Heart left ventricle (tissue), 16 donors: ENCODE data around the gene NUP58. TPM values are rescaled to one million over a fixed set of nuclear protein-coding genes. Genes with fewer than 3 reads are reported as not detected.
A peak's percentile ranks its signal among the peaks of the same experiment; 100 is the strongest.

Source experiments
- ATAC-seq, 4 donors: fragments of 200-7000 bp; cut with Tn5 transposase; one replicate each; pipeline ENCODE4 v1.9.1; 2020 to 2022; ENCODE audit warnings: moderate library complexity in 4 of 4, mild to moderate bottlenecking in 3 of 4, moderate number of reproducible peaks in 1 of 4
- DNase-seq, 5 donors: peaks; one replicate each; pipeline ENCODE4 v3.0.0-alpha.2; 2020
- H3K27ac ChIP-seq, 12 donors: fragments of 200-600 bp; sonication (generic) in 4 of 12; one replicate each; pipeline versions ENCODE4 v1.5.0 to v1.8.0; 2016 to 2022; ENCODE audit warnings: mild to moderate bottlenecking in 2 of 12
- H3K27me3 ChIP-seq, 9 donors: fragments of 200-600 bp; sonication (generic) in 2 of 9; one replicate each; pipeline versions ENCODE4 v1.5.1 to v1.8.0; 2016 to 2022; ENCODE audit warnings: mild to moderate bottlenecking in 3 of 9
- H3K36me3 ChIP-seq, 9 donors: fragments of 200-600 bp; sonication (generic) in 2 of 9; one replicate each; pipeline versions ENCODE4 v1.5.0 to v1.8.0; 2018 to 2022; ENCODE audit warnings: mild to moderate bottlenecking in 2 of 9
- H3K4me1 ChIP-seq, 12 donors: fragments of 200-600 bp; sonication (generic) in 4 of 12; one replicate each; pipeline versions ENCODE4 v1.5.0 to v1.8.0; 2016 to 2022; ENCODE audit warnings: mild to moderate bottlenecking in 3 of 12
- H3K4me3 ChIP-seq, 12 donors: fragments of 200-600 bp; sonication (generic) in 4 of 12; one replicate each; pipeline versions ENCODE4 v1.5.0 to v1.8.0; 2017 to 2022; ENCODE audit warnings: mild to moderate bottlenecking in 9 of 12, moderate library complexity in 4 of 12
- H3K9me3 ChIP-seq, 12 donors: fragments of 200-600 bp; sonication (generic) in 4 of 12; one replicate each; pipeline versions ENCODE4 v1.5.0 to v1.8.0; 2016 to 2022; ENCODE audit warnings: mild to moderate bottlenecking in 1 of 12
- POLR2A ChIP-seq, 2 donors: fragments of 450-650 bp; IDR thresholded peaks; one replicate each; pipeline ENCODE4 v1.6.1; 2017; ENCODE audit warnings: antibody characterized with exemption in 2 of 2, mild to moderate bottlenecking in 2 of 2, moderate library complexity in 2 of 2
- WGBS, 4 donors: extraction: QIAGEN DNeasy Blood & Tissue Kit in 2 of 4; methylation state at CpG; one replicate each; pipeline versions ENCODE4 v1.1.5 to v1.1.7; 2013 to 2018; 5-methylcytosine and 5-hydroxymethylcytosine counted together
- intact Hi-C, 10 donors: fragments of 100-400 bp; cut with DNase I; formaldehyde crosslinking; loops; one replicate each; pipeline versions ENCODE4 v1.11.1 to v1.14.2; 2022
- polyA plus RNA-seq, 2 donors: library from polyadenylated mRNA; stranded (reverse); fragments of 200-250 nt; gene quantifications; one replicate each; pipeline ENCODE4 v1.2.3, GENCODE V29; 2013
- total RNA-seq, 9 donors: library from RNA; depleted of rRNA in 2 of 9; stranded (reverse); fragments of >200 nt in 2 of 9; fragmentation: NEBNext Ultra II Directional in 3 of 9; extraction: Animal tissue kit (Norgen Biotek cat#: 25700) in 3 of 9; gene quantifications; one replicate each; pipeline versions ENCODE4 v1.1.0 to v1.2.4, GENCODE V29; 2016 to 2023
- TF ChIP-seq, protein P1 (sequence below), 12 donors: fragments of 200-600 bp; sonication (generic) in 4 of 12; IDR thresholded peaks; one replicate each; pipeline versions ENCODE4 v1.5.0 to v1.8.0; 2018 to 2022; ENCODE audit warnings: antibody characterized with exemption in 12 of 12, mild to moderate bottlenecking in 5 of 12
- donor health status: ischemic (EF 13 %, LVEDD 7.1; RV severe dilation, severe dysfunction).
- donor health status: healthy with polysubstance abuse.
- donor health status: DM: no; HTN: yes; CAD: no.
- donor health status: DM: no; HTN: no; CAD: no.
- donor health status: ischemic (EF 25% LVEDD 6.9; RV normal size, moderate dysfunction).
- donor health status: ischemic (EF 25% LVEDD 5.7; RV mildly dilated, moderate dysfunction).
- donor health status: healthy.
- donor health status: DM: yes; HTN: yes; CAD: no.
- donor health status: ischemic (EF 35%, LVEDD 5.7; RV mildly dilated, moderate dysfunction).
- donor health status: nonischemic (EF 11% LVEDD 7.7; RV severe dilation, severe dysfunction).
- donor health status: DM: yes; HTN: yes; CAD: no.
- donor health status: PGD.
- donor health status: ischemic (EF 29% LVEDD 5.4; RV normal size, mild dysfunction).
- donor health status: nonischemic (EF 23%, LVEDD 6.1; RV moderate dilation, normal function).

The NUP58 gene
- total and polyA plus RNA-seq, 11 donors: 7.0 to 39.1 (median 24.2) TPM

DNA sequence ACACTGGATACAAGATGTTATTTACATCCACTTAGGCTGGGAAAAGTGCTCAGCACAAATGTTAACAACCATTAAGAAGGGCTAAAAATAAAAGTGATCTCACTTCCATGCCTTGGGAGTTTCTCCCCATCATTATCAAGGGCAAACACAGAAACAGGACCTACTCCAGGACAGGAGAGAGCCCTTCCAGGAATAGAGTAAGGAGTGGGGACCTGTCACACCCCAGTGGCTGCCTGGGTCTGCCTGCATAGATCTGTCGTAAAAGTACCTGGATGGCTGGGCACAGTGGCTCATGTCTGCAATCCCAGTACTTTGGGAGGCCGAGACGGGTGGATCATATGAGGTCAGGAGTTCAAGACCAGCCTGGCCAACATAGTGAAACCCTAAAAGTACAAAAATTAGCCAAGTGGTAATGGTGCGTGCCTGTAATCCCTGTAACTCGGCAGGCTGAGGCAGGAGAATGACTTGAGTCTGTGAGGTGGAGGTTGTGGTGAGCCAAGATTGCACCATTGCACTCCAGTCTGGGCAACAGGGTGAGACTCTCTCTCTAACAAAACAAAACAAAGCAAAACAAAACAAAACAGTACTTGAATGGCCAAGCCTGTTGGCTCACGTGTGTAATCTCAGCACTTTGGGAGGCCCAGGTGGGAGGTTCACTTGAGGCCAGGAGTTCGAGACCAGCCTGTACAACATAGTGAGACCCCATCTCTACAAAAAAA is 76.0 kb downstream of the NUP58 start:
- Histone ChIP-seq H3K9me3 (no peaks in the 10 kb centered on the region), H3K4me3 (no peak overlapping the region), H3K27me3 (peaks cover 5 to 40% (median 32%) of the 10 kb centered on the region in 9 donors), H3K36me3 (no peaks in the 10 kb centered on the region), H3K4me1 (peaks cover 0 to 4% (median 0%) of the 10 kb centered on the region in 12 donors), H3K27ac (no peak overlapping the region)
- 76 to 88% (median 84%) methylated on average over 7 of the region's 7 CpGs for WGBS, 4 donors
- TF ChIP-seq, protein P1, sequence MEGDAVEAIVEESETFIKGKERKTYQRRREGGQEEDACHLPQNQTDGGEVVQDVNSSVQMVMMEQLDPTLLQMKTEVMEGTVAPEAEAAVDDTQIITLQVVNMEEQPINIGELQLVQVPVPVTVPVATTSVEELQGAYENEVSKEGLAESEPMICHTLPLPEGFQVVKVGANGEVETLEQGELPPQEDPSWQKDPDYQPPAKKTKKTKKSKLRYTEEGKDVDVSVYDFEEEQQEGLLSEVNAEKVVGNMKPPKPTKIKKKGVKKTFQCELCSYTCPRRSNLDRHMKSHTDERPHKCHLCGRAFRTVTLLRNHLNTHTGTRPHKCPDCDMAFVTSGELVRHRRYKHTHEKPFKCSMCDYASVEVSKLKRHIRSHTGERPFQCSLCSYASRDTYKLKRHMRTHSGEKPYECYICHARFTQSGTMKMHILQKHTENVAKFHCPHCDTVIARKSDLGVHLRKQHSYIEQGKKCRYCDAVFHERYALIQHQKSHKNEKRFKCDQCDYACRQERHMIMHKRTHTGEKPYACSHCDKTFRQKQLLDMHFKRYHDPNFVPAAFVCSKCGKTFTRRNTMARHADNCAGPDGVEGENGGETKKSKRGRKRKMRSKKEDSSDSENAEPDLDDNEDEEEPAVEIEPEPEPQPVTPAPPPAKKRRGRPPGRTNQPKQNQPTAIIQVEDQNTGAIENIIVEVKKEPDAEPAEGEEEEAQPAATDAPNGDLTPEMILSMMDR (IDR thresholded peaks at IDR 0.05): no peak
- no peak for TF ChIP-seq POLR2A (IDR thresholded peaks at IDR 0.05)
- ATAC-seq (peak in 1 of 4 donors; percentile 28), DNase-seq (no peak)
- intact Hi-C loops: loop anchor here in 4 of 10 donors (5.0 to 10.0 kb wide), 2 partner anchors 143 to 145 kb away; no protein-coding TSS in a partner anchor

DNA sequence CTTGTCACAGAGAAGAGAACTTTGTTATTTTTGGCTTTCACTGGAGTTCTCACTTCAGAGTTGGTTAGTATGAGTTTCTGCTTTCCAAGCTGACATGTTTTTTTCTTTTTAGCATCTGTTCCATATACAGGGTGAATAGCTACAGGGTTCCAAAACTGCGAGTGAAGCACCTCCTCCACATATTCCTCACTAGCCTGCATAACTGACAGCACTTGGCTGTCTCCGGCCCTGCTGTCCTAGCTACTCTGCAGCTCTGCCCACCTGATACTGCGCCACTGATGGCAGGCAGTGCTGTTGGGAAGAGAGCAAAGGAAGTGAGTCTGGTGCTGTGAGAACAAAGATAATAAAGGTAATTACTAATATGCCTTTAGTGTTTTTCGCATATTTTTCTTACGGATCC is 77.1 kb downstream of the NUP58 start:
- no peaks in the 10 kb centered on the region for H3K4me1 ChIP-seq
- no peaks in the 10 kb centered on the region for H3K36me3 ChIP-seq
- TF ChIP-seq, protein P1 (IDR thresholded peaks at IDR 0.05): no peak
- no peak for TF ChIP-seq POLR2A (IDR thresholded peaks at IDR 0.05)
- no peaks in the 10 kb centered on the region for H3K9me3 ChIP-seq
- WGBS, 4 donors: 59 to 70% (median 67%) methylated on average over 5 of the region's 5 CpGs
- intact Hi-C loops: loop anchor here in 4 of 10 donors (5.0 to 10.0 kb wide), 2 partner anchors 144 to 146 kb away; no protein-coding TSS in a partner anchor
- no peak overlapping the region for H3K4me3 ChIP-seq
- DNase-seq (peak in 1 of 5 donors; percentile 30), ATAC-seq (peak in 1 of 4 donors; percentile 36)
- H3K27ac ChIP-seq: no peak overlapping the region
- H3K27me3 ChIP-seq: peaks cover 0 to 29% (median 21%) of the 10 kb centered on the region in 9 donors

DNA sequence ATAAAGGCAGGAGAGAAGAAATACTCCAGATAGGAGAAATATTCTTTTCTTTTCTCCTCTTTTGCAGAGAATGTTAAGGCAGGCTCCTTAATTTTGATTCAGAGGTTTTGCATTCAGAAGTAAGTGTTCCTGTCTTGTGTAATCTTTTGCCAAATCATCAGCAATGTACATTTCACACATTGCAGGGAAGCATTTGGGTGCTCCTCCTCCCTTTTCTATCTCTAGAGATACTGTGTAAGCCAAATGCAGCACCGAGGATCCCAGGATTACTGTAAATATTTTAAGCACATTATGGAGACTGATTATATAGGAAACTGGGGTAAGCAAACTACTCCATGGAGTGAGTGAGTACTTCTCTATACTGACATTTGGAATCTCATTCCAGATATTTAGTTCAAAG is 77.6 kb downstream of the NUP58 start:
- ATAC-seq: no peak

DNA sequence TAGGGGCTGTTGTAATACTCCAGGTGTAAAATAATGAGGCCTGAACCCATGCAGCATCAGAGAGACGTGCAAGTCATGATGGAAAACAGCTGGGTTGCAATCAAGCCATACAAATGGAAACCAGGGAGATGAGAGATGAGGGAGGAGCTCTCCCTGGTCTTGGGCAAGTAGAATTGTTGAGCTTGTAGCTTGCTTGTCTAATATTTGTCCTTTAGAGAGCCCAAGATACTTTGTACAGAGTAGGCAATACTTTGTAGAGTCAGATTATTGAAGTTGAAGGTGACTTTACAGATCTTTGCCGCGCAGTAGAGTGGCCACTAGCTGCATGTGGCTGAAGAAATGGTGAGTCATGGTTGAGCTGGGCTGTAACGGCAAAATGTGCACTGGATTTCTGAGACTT is 78.7 kb downstream of the NUP58 start:
- intact Hi-C loops: no loop called here
- H3K4me3 ChIP-seq: no peak overlapping the region
- no peaks in the 10 kb centered on the region for H3K4me1 ChIP-seq
- H3K27me3 ChIP-seq: peaks cover 0 to 17% (median 8%) of the 10 kb centered on the region in 9 donors
- DNase-seq: no peak
- no peaks in the 10 kb centered on the region for H3K9me3 ChIP-seq
- no peak for ATAC-seq
- WGBS, 4 donors: 84 to 86% (median 85%) methylated on average over 4 of the region's 4 CpGs
- H3K27ac ChIP-seq: no peak overlapping the region
- no peaks in the 10 kb centered on the region for H3K36me3 ChIP-seq
- TF ChIP-seq, protein P1 (IDR thresholded peaks at IDR 0.05): no peak
- no peak for TF ChIP-seq POLR2A (IDR thresholded peaks at IDR 0.05)

More for the DNA sequence above, 77.6 kb downstream of the NUP58 start:
- TF ChIP-seq, protein P1 (IDR thresholded peaks at IDR 0.05): no peak
- no peak for TF ChIP-seq POLR2A (IDR thresholded peaks at IDR 0.05)
- intact Hi-C loops: loop anchor here in 4 of 10 donors (5.0 to 10.0 kb wide), 2 partner anchors 144 to 147 kb away; no protein-coding TSS in a partner anchor
- Histone ChIP-seq H3K9me3 (no peaks in the 10 kb centered on the region), H3K4me3 (no peak overlapping the region), H3K36me3 (no peaks in the 10 kb centered on the region), H3K27ac (no peak overlapping the region), H3K27me3 (peaks cover 0 to 24% (median 17%) of the 10 kb centered on the region in 9 donors), H3K4me1 (no peaks in the 10 kb centered on the region)
- WGBS, 4 donors: 10 to 19% (median 19%) methylated on average over 1 of the region's 1 CpG
- DNase-seq: no peak
